ENCODE results near the gene SRMS. TPM values are rescaled to one million over a fixed set of nuclear protein-coding genes. Genes with fewer than 3 reads are reported as not detected.

Gene SRMS
- total and polyA plus RNA-seq, 2 donors from 2014 or later: 0.38 TPM; not detected in 1

- H3K27me3 ChIP-seq (ENCODE audit: control insufficient read depth, insufficient read depth, low read length): peaks cover 2% of the 10 kb centered on the region
- H3K36me3 ChIP-seq (ENCODE audit: control insufficient read depth in 2 of 3, insufficient read depth in 3 of 3, low read length in 3 of 3): no peaks in the 10 kb centered on the region
- H3K4me1 ChIP-seq (ENCODE audit: control insufficient read depth in 2 of 3, insufficient read depth in 2 of 3, low read depth in 1 of 3, low read length in 3 of 3): peaks cover 0 to 2% (median 0%) of the 10 kb centered on the region in 3 donors
- H3K9ac ChIP-seq (ENCODE audit: low read length in 3 of 3): no peak overlapping the region
- H3K9me3 ChIP-seq (ENCODE audit: control insufficient read depth in 2 of 3, insufficient read depth in 1 of 3, low read length in 3 of 3): peaks cover 0 to 14% (median 0%) of the 10 kb centered on the region in 3 donors
- intact Hi-C loops (cut with DNase I): no loop called here
- no peak for FAIRE-seq
- TF ChIP-seq, protein P1, sequence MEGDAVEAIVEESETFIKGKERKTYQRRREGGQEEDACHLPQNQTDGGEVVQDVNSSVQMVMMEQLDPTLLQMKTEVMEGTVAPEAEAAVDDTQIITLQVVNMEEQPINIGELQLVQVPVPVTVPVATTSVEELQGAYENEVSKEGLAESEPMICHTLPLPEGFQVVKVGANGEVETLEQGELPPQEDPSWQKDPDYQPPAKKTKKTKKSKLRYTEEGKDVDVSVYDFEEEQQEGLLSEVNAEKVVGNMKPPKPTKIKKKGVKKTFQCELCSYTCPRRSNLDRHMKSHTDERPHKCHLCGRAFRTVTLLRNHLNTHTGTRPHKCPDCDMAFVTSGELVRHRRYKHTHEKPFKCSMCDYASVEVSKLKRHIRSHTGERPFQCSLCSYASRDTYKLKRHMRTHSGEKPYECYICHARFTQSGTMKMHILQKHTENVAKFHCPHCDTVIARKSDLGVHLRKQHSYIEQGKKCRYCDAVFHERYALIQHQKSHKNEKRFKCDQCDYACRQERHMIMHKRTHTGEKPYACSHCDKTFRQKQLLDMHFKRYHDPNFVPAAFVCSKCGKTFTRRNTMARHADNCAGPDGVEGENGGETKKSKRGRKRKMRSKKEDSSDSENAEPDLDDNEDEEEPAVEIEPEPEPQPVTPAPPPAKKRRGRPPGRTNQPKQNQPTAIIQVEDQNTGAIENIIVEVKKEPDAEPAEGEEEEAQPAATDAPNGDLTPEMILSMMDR (IDR thresholded peaks at IDR 0.05; ENCODE audit: borderline replicate concordance, extremely low read depth, insufficient read depth): no peak
- peak in 4 of 5 donors; percentile 36 to 83 (median 62) for DNase-seq
- H3K4me3 ChIP-seq (ENCODE audit: low read length in 3 of 3): no peak overlapping the region
- no peak overlapping the region for H3K27ac ChIP-seq (ENCODE audit: low read depth in 2 of 2, low read length in 2 of 2)
Observed at GRCh38 chr20:63502671-63503172, 44.8 kb downstream of the SRMS start.

- Histone ChIP-seq H3K9ac (ENCODE audit: low read length in 3 of 3) (no peak overlapping the region), H3K27me3 (ENCODE audit: control insufficient read depth, insufficient read depth, low read length) (peaks cover 2% of the 10 kb centered on the region), H3K36me3 (ENCODE audit: control insufficient read depth in 2 of 3, insufficient read depth in 3 of 3, low read length in 3 of 3) (no peaks in the 10 kb centered on the region), H3K4me1 (ENCODE audit: control insufficient read depth in 2 of 3, insufficient read depth in 2 of 3, low read depth in 1 of 3, low read length in 3 of 3) (peaks cover 0 to 2% (median 0%) of the 10 kb centered on the region in 3 donors), H3K9me3 (ENCODE audit: control insufficient read depth in 2 of 3, insufficient read depth in 1 of 3, low read length in 3 of 3) (peaks cover 0 to 14% (median 0%) of the 10 kb centered on the region in 3 donors), H3K27ac (ENCODE audit: low read depth in 2 of 2, low read length in 2 of 2) (no peak overlapping the region), H3K4me3 (ENCODE audit: low read length in 3 of 3) (no peak overlapping the region)
- FAIRE-seq (no peak), DNase-seq (peak; percentile 71 to 86 (median 79))
- TF ChIP-seq, protein P1 (IDR thresholded peaks at IDR 0.05; ENCODE audit: borderline replicate concordance, extremely low read depth, insufficient read depth): no peak
- intact Hi-C loops (cut with DNase I): no loop called here
Observed at GRCh38 chr20:63501818-63502670, 45.5 kb downstream of the SRMS start.

- Histone ChIP-seq H3K9ac (ENCODE audit: low read length in 3 of 3) (no peak overlapping the region), H3K4me1 (ENCODE audit: control insufficient read depth in 2 of 3, insufficient read depth in 2 of 3, low read depth in 1 of 3, low read length in 3 of 3) (peaks cover 0 to 2% (median 0%) of the 10 kb centered on the region in 3 donors), H3K27me3 (ENCODE audit: control insufficient read depth, insufficient read depth, low read length) (peaks cover 2% of the 10 kb centered on the region), H3K36me3 (ENCODE audit: control insufficient read depth in 2 of 3, insufficient read depth in 3 of 3, low read length in 3 of 3) (no peaks in the 10 kb centered on the region), H3K27ac (ENCODE audit: low read depth in 2 of 2, low read length in 2 of 2) (no peak overlapping the region), H3K9me3 (ENCODE audit: control insufficient read depth in 2 of 3, insufficient read depth in 1 of 3, low read length in 3 of 3) (peaks cover 0 to 14% (median 0%) of the 10 kb centered on the region in 3 donors), H3K4me3 (ENCODE audit: low read length in 3 of 3) (no peak overlapping the region)
- TF ChIP-seq, protein P1 (IDR thresholded peaks at IDR 0.05; ENCODE audit: borderline replicate concordance, extremely low read depth, insufficient read depth): no peak
- DNase-seq (peak in 1 of 5 donors; percentile 40), FAIRE-seq (no peak)
- intact Hi-C loops (cut with DNase I): no loop called here
Observed at GRCh38 chr20:63500902-63501817, 46.4 kb downstream of the SRMS start.
